Lower leg skin (tissue), 3 donors: ENCODE data around the gene LY6G6F.

Source experiments
- POLR2A ChIP-seq, 2 donors: fragments of 450-650 bp; IDR thresholded peaks; one replicate each; pipeline ENCODE4 v1.6.1; 2016 to 2017; ENCODE audit warnings: antibody characterized with exemption in 2 of 2, mild to moderate bottlenecking in 1 of 2, moderate library complexity in 1 of 2
- TF ChIP-seq, protein P1 (sequence below), 3 donors: fragments of 450-650 bp; IDR thresholded peaks; one replicate each; pipeline ENCODE4 v1.5.1; 2016; ENCODE audit warnings: antibody characterized with exemption in 3 of 3, mild to moderate bottlenecking in 3 of 3, moderate library complexity in 2 of 3

DNA sequence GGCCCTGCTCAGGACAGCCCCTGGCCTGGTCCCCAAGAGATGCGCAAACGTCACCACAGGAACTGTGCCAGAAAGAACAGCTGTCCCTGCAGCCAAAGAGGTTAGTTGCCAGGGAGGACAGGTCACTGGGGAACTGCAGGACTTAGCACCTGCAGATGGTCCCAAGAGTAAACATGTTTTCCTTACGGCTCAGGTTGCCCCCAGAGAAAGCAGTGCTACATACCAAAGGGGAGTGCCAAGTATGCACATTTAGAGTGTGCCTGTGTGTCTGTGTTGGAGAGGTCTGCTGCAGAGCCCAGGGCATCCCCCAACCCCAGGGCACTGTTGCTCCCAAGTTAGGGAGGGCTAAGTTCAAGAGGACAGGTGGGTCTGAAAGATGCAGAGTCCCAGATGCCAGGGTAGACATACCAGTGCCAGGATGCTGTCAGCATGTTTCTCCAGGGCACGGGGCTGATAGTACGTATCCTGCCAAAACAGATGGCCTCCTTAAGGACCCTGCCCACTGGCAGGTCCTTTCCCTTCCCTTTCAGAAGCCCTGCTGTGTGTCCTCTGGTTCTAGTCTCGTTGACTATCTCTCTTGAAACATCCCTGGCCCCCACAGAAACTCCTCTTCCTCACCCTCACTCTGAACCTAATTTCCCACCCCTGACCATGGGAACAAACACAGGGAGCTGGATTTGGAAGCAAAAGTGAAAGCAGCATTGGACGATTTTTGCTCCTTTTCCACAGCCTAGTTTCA, 4.8 kb upstream of the LY6G6F start:
- TF ChIP-seq, protein P1, sequence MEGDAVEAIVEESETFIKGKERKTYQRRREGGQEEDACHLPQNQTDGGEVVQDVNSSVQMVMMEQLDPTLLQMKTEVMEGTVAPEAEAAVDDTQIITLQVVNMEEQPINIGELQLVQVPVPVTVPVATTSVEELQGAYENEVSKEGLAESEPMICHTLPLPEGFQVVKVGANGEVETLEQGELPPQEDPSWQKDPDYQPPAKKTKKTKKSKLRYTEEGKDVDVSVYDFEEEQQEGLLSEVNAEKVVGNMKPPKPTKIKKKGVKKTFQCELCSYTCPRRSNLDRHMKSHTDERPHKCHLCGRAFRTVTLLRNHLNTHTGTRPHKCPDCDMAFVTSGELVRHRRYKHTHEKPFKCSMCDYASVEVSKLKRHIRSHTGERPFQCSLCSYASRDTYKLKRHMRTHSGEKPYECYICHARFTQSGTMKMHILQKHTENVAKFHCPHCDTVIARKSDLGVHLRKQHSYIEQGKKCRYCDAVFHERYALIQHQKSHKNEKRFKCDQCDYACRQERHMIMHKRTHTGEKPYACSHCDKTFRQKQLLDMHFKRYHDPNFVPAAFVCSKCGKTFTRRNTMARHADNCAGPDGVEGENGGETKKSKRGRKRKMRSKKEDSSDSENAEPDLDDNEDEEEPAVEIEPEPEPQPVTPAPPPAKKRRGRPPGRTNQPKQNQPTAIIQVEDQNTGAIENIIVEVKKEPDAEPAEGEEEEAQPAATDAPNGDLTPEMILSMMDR (IDR thresholded peaks at IDR 0.05) = no peak
- no peak for TF ChIP-seq POLR2A (IDR thresholded peaks at IDR 0.05)
